Fibroblast of skin of right quadriceps (primary cell): ENCODE data around the gene EFNA4.

Source experiments
- DNase-seq: peaks from one replicate; pipeline ENCODE4 v3.0.0-alpha.2; 2013

EFNA4 gene, protein sequence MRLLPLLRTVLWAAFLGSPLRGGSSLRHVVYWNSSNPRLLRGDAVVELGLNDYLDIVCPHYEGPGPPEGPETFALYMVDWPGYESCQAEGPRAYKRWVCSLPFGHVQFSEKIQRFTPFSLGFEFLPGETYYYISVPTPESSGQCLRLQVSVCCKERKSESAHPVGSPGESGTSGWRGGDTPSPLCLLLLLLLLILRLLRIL

GRCh38 chr1:155063550-155064110 lies at the start of gene EFNA4:
EFNA4 (plus strand) TSS chr1:155063740; CDS start chr1:155063824, 84 bp downstream.
- DNase-seq = peak; percentile 78

- DNase-seq = no peak
These were observed 48.6 kb upstream of the EFNA4 start for GRCh38 chr1:155014709-155015508.

DNA sequence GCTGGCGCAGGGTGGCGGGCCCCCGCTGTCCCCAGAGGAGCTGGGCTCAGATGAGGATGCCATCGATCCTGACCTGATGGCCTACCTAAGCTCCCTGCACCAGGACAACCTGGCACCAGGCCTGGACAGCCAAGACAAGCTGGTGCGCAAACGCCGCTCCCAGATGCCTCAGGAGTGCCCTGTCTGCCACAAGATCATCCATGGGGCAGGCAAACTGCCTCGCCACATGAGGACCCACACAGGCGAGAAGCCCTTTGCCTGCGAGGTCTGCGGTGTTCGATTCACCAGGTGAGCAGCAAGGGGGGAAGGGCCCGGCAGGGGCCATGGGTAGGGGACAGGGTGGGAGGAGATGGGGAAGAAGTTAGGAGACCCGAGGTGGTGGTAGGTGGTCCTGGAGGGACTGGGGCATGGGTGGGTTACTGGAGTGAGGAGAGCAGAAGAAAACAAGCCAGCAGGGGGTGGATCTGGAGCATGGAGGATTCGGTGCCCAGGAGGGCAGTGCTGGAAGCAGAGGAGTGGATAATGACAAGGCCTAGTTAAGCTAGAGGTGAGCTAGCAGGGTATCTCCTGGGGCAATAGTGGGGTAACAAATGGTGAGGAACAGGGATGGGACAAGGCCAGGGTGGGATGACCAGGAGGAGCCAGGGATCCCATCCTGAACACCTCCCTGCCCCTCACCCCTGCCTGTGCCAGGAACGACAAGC lies 47.9 kb upstream of the EFNA4 start:
- DNase-seq = no peak

DNA sequence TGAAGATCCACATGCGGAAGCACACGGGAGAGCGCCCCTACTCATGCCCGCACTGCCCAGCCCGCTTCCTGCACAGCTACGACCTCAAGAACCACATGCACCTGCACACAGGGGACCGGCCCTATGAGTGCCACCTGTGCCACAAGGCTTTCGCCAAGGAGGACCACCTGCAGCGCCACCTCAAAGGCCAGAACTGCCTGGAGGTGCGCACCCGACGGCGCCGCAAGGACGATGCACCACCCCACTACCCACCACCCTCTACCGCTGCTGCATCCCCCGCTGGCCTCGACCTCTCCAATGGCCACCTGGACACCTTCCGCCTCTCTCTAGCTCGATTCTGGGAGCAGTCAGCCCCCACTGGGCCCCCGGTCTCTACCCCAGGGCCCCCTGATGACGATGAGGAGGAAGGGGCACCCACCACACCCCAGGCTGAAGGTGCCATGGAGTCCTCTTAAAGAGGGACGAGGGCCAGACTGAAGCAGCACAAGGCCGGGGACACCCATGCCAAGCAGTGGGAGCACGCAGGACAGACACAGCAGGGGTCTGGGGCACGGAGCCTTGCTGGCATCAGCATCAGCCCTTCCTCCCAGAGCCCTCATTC lies 47.2 kb upstream of the EFNA4 start:
- no peak for DNase-seq

GRCh38 chr1:155017041-155017945 lies 46.2 kb upstream of the EFNA4 start:
- peak; percentile 86 for DNase-seq

DNA sequence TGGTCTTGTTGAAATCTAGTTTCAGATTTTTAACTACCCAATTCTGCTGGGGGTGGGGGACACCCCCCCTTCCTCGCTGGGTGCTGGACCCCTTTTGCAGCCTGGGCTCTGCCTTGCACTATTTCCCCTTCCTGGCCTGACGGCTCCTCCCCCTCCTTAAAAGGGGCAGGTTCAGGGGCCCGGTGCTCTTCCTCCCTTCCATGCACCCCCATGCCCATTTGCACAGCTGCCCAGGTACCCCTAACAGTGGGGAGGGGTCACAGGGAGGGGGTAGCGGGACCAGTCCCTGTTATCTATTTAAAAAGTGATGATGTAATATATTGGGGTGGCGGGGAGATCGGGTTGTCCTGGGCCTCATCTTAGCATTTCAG lies 45.6 kb upstream of the EFNA4 start:
- DNase-seq = no peak

- no peak for DNase-seq
These were observed 44.8 kb upstream of the EFNA4 start for GRCh38 chr1:155018617-155019348.

DNA sequence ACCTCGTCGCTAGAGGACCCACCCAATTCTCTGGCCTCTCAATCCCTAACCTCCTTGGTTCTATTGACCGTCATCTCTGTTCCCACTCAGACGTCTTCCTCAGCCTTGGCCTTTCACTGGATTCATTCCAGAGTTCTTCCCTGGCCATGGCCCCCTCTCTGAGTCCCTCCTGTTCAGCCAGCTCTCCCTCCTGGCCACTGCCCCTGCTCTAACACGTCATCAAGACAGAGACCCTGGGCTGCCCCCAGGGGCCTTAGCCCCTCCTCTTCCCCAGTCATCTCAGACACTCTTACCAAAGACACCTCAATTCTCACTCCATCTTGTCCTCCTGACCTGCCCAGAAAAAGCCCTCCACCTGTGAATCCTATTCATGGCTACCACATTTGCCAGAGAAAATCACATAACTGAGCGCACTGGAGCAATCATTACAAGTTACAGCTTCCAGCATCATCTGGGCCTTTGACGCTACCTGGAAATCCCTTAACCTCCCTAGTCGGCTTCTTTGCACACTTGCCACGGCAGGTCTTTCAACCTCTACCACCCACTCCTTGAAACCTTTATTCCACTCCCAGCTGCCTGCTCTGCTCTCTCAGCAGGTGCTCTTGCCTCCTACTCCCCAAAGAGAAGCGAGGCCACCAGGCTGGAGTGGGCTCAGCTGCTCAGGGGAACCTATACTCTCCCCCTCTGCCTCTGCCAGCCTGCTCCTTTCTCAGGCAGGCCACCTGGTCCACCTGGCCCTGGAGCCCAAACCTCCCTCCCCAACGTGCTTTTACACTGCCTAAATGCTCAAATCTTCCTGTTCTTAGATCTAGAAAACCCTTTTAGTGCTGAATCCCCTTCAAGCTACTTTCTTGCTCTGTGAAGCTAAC lies 43.9 kb upstream of the EFNA4 start:
- DNase-seq = no peak

DNA sequence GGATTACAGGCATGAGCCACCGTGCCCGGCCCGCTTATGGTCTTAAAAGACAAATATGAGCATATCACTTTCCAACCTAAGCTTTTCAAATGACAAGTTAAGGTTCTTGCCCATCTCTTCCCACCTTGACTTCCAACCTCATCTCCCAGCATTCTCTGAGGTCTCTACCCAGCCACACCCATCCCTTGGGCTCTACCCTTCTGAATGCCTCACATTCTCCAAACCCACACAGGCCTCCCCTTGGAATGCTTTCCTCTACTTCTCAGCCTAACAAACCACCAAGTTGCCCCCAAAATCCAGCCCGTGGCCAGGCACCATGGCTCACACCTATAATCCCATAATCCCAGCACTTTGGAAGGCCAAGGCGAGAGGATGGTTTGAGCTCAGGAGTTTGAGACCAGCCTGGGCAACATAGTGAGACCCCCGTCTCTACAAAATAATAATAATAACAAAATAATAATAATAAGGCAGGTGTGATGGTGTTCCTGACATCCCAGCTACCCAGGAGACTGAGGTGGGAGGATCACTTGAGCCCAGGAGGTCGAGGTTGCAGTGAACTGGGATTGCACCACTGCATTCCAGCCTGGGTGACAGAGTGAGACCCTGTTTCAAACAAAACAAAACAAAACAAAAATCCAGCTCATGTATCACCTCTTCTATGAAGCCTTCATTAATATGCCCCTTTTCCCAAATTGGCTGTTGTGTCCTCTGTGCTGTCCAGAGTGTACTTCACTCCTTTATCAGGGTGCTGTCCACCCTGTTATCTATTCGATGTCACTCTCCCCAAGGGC lies 41.2 kb upstream of the EFNA4 start:
- no peak for DNase-seq

DNA sequence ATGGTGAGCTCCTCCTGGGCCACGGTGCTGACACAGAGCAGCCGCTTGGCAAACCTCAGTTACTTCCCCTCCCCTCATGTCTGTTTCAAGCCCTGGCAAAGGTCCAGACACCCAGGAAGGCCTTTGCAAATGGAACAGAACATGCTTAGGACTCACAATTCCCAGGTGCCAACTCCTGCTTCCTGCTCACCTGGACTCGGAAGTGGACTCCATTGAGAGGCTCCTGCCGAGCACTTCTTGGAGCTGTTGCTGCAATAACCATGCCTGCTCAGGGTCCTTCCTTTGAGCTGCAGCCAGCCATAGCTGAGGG lies 40.7 kb upstream of the EFNA4 start:
- no peak for DNase-seq

GRCh38 chr1:155023627-155024026 lies 39.9 kb upstream of the EFNA4 start:
- no peak for DNase-seq

DNA sequence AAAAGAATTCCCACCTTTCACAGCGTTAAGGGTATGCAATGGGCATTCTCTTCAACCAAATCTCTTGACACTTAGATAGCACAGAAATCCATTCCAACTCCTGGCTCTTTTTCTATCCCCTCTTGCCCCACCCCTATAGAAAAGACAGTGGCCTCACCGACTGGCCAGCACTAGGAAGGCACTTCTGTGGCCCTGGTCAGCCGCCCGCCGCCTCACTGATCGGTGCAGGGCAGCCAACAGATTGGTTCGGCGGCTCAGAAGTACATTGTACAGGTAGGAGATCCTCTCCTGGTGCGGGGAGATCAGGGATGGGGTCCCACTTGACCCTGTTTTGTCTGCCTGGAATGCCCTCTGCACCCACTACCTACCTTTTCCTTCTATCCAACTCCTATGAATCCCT lies 39.2 kb upstream of the EFNA4 start:
- DNase-seq = no peak

DNA sequence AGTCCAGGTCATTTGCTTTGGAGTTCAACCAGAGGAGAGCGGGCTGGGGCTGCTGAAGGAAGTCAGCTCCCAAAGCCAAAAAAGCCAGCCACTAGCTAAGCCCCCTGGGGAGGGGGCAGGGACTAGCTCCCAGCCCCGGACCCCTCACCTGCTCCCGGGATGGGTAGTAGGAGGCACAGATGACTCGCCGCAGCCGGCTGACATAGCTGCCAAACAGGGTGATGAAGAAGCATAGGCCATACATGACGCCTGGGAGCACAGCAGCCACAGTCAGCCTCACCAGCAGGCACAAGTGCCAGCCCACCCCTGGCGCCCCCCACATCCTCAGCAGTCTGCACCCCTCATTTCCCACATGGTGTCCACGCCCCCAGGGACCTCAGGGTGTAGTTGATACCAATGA lies 37.4 kb upstream of the EFNA4 start:
- DNase-seq = no peak

DNA sequence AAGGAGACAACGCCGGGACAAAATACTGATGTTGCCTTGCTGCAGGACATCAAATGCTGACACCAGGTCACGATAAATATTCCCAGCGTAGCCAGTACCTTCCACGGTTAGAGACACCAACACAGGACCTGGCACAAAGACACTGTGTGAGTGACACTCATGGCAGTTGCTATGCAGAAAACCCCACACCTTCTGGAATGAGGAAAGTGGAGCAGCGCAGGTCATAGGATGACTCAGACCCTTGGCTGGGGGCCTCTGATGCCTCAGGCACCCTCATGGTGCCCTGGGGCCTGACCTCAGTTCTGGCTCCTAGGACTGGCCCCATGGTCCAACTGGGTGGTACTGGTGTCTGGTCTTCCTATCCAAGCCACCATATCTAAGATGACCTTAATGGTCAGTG lies 37.0 kb upstream of the EFNA4 start:
- no peak for DNase-seq

- DNase-seq = no peak
These were observed 33.9 kb upstream of the EFNA4 start for GRCh38 chr1:155029513-155030242.

GRCh38 chr1:155030243-155030795 lies 33.2 kb upstream of the EFNA4 start:
- DNase-seq = no peak

DNA sequence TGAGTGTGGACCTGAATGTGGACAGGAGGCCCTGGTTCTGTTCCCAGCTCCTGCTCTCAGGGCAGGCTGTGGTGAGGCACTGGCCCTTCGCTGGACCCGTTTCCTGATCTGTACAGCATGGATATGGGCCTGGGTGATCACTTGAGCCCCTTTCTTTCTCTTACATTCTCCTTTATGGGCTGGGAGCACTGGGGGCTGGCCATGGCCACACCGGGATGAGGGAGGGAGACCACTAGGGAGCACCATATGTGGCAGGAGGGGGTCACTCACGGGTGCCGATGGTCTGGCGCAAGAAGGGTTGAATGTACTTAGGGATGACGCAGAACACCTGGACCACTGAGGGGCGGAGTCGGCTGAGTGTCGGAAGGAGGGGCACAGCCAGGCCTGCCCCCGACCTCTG lies 32.6 kb upstream of the EFNA4 start:
- DNase-seq = no peak

- DNase-seq = no peak
These were observed 30.7 kb upstream of the EFNA4 start for GRCh38 chr1:155032886-155033285.

DNA sequence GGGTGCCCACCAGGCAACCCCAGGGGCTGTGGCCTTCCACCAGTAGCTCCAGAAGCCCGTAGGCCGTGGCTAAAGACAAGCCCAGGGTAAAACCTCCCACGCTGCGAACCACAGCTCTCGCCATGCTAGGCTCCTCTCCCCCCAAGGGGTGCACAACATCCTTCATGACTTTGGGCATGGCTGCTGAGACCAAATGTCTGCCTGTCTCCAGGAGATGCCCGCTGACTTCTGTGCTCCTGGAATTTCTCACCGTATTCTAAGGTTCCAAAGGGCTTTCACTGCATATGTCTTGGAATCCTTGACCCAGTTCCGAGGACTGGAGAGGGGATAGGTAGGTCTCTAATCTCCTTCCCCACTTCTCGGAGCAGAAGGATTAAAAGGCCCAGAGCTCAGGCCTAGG lies 30.0 kb upstream of the EFNA4 start, which contains the start of the genes DCST1 and DCST2:
Gene DCST1, plus strand, starts transcription at position 301 of the 400 bp plus-strand sequence. CDS start 213 bp downstream, outside the sequence.
Gene DCST2, minus strand, starts transcription at position 258 of the 400 bp plus-strand sequence. Its CDS starts 80 bp downstream, at position 178.
- DNase-seq = no peak
